HCT116 (cell line): Measurements from ENCODE around the gene MGST2.

Experiments used
- CTCF ChIP-seq, 3 experiments: fragments of 200-600 bp in 1 of 3; sonication (generic) in 1 of 3; IDR thresholded peaks in 2 of 3; conservative IDR thresholded peaks in 1 of 3; 2 replicates each; pipeline ENCODE4 v1.5.1; 2012 to 2017; ENCODE audit warnings: low read depth in 2 of 3, low read length in 2 of 3, antibody characterized with exemption in 1 of 3, borderline replicate concordance in 1 of 3, control low read depth in 1 of 3, mild to moderate bottlenecking in 1 of 3, mixed read lengths in 1 of 3, mixed run types in 1 of 3, moderate library complexity in 1 of 3; ENCODE audit not compliant: insufficient read depth in 1 of 3
- EGR1 ChIP-seq: IDR thresholded peaks from 2 replicates; pipeline ENCODE4 v1.6.1; 2012; ENCODE audit warnings: low read depth
- ELF1 ChIP-seq: IDR thresholded peaks from 2 replicates; pipeline ENCODE4 v1.6.1; 2012; ENCODE audit warnings: low read depth, borderline replicate concordance
- EZH2 ChIP-seq: fragments of 200-600 bp; sonication (generic); IDR thresholded peaks from 2 replicates; pipeline ENCODE4 v1.6.1; 2017; ENCODE audit warnings: antibody characterized with exemption, mixed run types
- EZH2phosphoT487 ChIP-seq: fragments of 200-600 bp; IDR thresholded peaks from 2 replicates; pipeline ENCODE4 v1.6.1; 2018; ENCODE audit warnings: antibody characterized with exemption, borderline replicate concordance
- JUND ChIP-seq: IDR thresholded peaks from 2 replicates; pipeline ENCODE4 v1.6.1; 2012
- MAX ChIP-seq: IDR thresholded peaks from 2 replicates; pipeline ENCODE4 v1.6.1; 2012
- POLR2A ChIP-seq: IDR thresholded peaks from 2 replicates; pipeline ENCODE4 v1.7.0; 2011; ENCODE audit warnings: borderline replicate concordance; ENCODE audit not compliant: insufficient read depth, insufficient read length; ENCODE audit errors: extremely low read depth
- SP1 ChIP-seq: IDR thresholded peaks from 2 replicates; pipeline ENCODE4 v1.6.1; 2012; ENCODE audit warnings: low read depth

- TF ChIP-seq EZH2 (no peak), SP1 (no peak), CTCF (IDR thresholded peaks at IDR 0.05 in 2 of 3, conservative IDR thresholded peaks at IDR 0.05 in 1 of 3; ENCODE audit: borderline replicate concordance in 1 of 3, insufficient read depth in 1 of 3, low read depth in 2 of 3, low read length in 2 of 3) (no peak), JUND (no peak), EZH2phosphoT487 (no peak), EGR1 (no peak), POLR2A (no peak), ELF1 (no peak), MAX (no peak)
Observed at GRCh38 chr4:139686130-139686529, 20.5 kb downstream of the MGST2 start.
